Measurements from ENCODE around the gene NAGA. TPM values are rescaled to one million over a fixed set of nuclear protein-coding genes. Genes with fewer than 3 reads are reported as not detected.

NAGA gene
- polyA plus RNA-seq, 2 of the 4 experiments (the other 2 are of a cell fraction), result 6.6 to 8.9 TPM

GRCh38 chr22:42050641-42051180, 19.9 kb downstream of the NAGA start:
- Histone ChIP-seq H3K4me3 (no peak overlapping the region), H3K4me2 (no peak overlapping the region), H3K27ac (no peak overlapping the region), H3K9me3 (no peaks in the 10 kb centered on the region), H3K4me1 (no peaks in the 10 kb centered on the region)
- FAIRE-seq, result no peak
- WGBS (ENCODE audit: missing lambda C conversion rate), result 69% methylated on average over 2 of the region's 2 CpGs
- POLR2A ChIA-PET, result no interaction called here
- no peak for ATAC-seq
- CTCF ChIA-PET, result no interaction called here
- no peak for DNase-seq (ENCODE audit: low read depth in 1 of 2, low spot score in 1 of 2)
- no peak for TF ChIP-seq RCOR1 (IDR thresholded peaks at IDR 0.05; ENCODE audit: low read depth, low read length)
- TF ChIP-seq EHMT2 (IDR thresholded peaks at IDR 0.05; ENCODE audit: low read depth), result no peak
- peak; percentile 42 for TF ChIP-seq MAFK (IDR thresholded peaks at IDR 0.05; ENCODE audit: partially characterized antibody)
- no peak for TF ChIP-seq SREBF2 (IDR thresholded peaks at IDR 0.05)
- no peak for TF ChIP-seq USF2 (IDR thresholded peaks at IDR 0.05)
- no peak for TF ChIP-seq ATOH8 (CRISPR knock-in tag; IDR thresholded peaks at IDR 0.05; ENCODE audit: low read depth)
- no peak for TF ChIP-seq HOXB13 (CRISPR knock-in tag; IDR thresholded peaks at IDR 0.05; ENCODE audit: low read depth)

GRCh38 chr22:42041784-42042183, 28.8 kb downstream of the NAGA start:
- Histone ChIP-seq H3K4me3 (no peak overlapping the region), H3K27ac (no peak overlapping the region), H3K4me1 (no peaks in the 10 kb centered on the region), H3K4me2 (no peak overlapping the region), H3K9me3 (peaks cover 6% of the 10 kb centered on the region; the same call in 2 of the 3 replicates)
- TF ChIP-seq USF2 (IDR thresholded peaks at IDR 0.05) (no peak), NR3C1 (IDR thresholded peaks at IDR 0.05) (no peak), CHD2 (IDR thresholded peaks at IDR 0.05; ENCODE audit: low read length, partially characterized antibody) (no peak), NFE2L2 (conservative IDR thresholded peaks at IDR 0.05; ENCODE audit: low read length) (no peak), HOXB13 (CRISPR knock-in tag; IDR thresholded peaks at IDR 0.05; ENCODE audit: low read depth) (no peak), POLR2A (IDR thresholded peaks at IDR 0.05; ENCODE audit: low read length) (no peak)
- POLR2A ChIA-PET, result no interaction called here
- CTCF ChIA-PET, result interaction anchor here (1.0 kb wide), 2 partner anchors 9 to 432 kb away, joined by 3 read pairs; no protein-coding TSS in a partner anchor
- ATAC-seq (no peak), FAIRE-seq (no peak), DNase-seq (ENCODE audit: low read depth in 1 of 2, low spot score in 1 of 2) (no peak)

- CTCF ChIA-PET, result no interaction called here
Observed at GRCh38 chr22:42039271-42039670, 31.3 kb downstream of the NAGA start.

More at GRCh38 chr22:42039271-42039670, 31.3 kb downstream of the NAGA start:
- DNase-seq (ENCODE audit: low read depth in 1 of 2, low spot score in 1 of 2) (no peak), FAIRE-seq (no peak), ATAC-seq (no peak)
- H3K4me1 ChIP-seq, result no peaks in the 10 kb centered on the region
- no peak overlapping the region for H3K4me3 ChIP-seq
- 40% methylated on average over 5 of the region's 5 CpGs for WGBS (ENCODE audit: missing lambda C conversion rate)
- H3K27ac ChIP-seq, result no peak overlapping the region
- H3K4me2 ChIP-seq, result no peak overlapping the region
- peaks cover 6% of the 10 kb centered on the region; the same call in 2 of the 3 replicates for H3K9me3 ChIP-seq
- POLR2A ChIA-PET, result no interaction called here
- TF ChIP-seq HEYL (CRISPR knock-in tag; IDR thresholded peaks at IDR 0.05) (no peak), EHMT2 (IDR thresholded peaks at IDR 0.05; ENCODE audit: low read depth) (no peak), FOSB (CRISPR knock-in tag; IDR thresholded peaks at IDR 0.05) (no peak), TFCP2L1 (CRISPR knock-in tag; IDR thresholded peaks at IDR 0.05) (no peak), SMC3 (IDR thresholded peaks at IDR 0.05) (no peak), ELK1 (IDR thresholded peaks at IDR 0.05; ENCODE audit: low read depth, low read length) (no peak), GATA3 (IDR thresholded peaks at IDR 0.05; ENCODE audit: borderline replicate concordance) (no peak), BHLHE40 (IDR thresholded peaks at IDR 0.05; ENCODE audit: low read depth, low read length) (no peak), PHF8 (IDR thresholded peaks at IDR 0.05; ENCODE audit: borderline replicate concordance, low read depth) (no peak), SREBF2 (IDR thresholded peaks at IDR 0.05) (no peak), ATOH8 (CRISPR knock-in tag; IDR thresholded peaks at IDR 0.05; ENCODE audit: low read depth) (no peak), BCL3 (IDR thresholded peaks at IDR 0.05) (no peak), RARB (CRISPR knock-in tag; IDR thresholded peaks at IDR 0.05) (no peak), POLR2A (IDR thresholded peaks at IDR 0.05; ENCODE audit: low read length) (no peak), NFE2L2 (conservative IDR thresholded peaks at IDR 0.05; ENCODE audit: low read length) (no peak)

All from A549 (cell line).